T47D (cell line): ENCODE measurements around the gene ULBP1.
"Not testable (repeated sequence)": the region's sequence is repeated elsewhere in the genome, so short reads cannot be mapped to it uniquely, and the experiment has no call there.

Experiments used
- DNase-seq, 2 experiments: peaks; one replicate each; pipeline versions ENCODE4 v3.0.0 to v3.0.0-alpha.2; 2011 to 2012; ENCODE audit warnings: low read depth in 1 of 2, low spot score in 1 of 2
- JUND ChIP-seq: IDR thresholded peaks from 2 replicates; pipeline ENCODE4 v1.6.1; 2012; ENCODE audit warnings: low read depth
- in situ Hi-C: cut with HindIII; loops from 2 replicates; pipeline ENCODE4 v1.10.0; 2016; ENCODE audit warnings: low sequenced_read_pairs, low pct_unique_long_range_greater_than_20kb

ULBP1 gene

GRCh38 chr6:149936743-149937142 is 27.0 kb upstream of the ULBP1 start:
- in situ Hi-C loops = no loop called here
- DNase-seq = no peak
- no peak for TF ChIP-seq JUND

DNA sequence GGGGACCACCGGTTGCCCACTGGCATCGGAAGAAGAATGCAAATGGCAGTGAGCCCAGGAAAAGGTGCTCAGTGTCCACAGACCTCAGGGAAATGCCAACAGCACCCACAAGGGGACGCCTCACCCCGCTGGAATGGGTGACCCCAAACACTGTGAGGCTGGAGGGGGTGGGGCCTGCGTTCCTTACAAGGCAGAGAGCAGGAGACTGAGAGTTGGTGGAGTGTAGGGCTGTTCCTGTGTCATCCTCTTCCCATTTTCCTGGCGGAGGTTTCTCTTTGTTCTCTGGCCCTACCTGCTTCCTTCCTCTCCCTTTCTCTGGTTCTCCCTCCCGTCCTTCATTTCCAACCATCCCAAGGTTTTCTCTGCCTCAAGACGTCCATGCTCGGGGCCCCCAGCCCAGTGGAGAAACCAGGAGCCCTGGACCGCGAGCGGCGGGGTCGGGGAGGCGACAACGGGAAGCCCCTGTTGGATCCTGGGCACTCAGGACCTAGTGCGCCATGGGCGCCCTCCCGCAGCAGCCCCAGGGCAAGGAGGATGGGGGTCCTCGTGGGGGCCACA is 25.7 kb upstream of the ULBP1 start:
- DNase-seq, in situ Hi-C loops: not testable (repeated sequence)

GRCh38 chr6:149938571-149939355 is 25.0 kb upstream of the ULBP1 start:
- DNase-seq = no peak
- in situ Hi-C loops = no loop called here
- TF ChIP-seq JUND = no peak

- in situ Hi-C loops = no loop called here
- DNase-seq = no peak
- TF ChIP-seq JUND = no peak
These were observed 24.4 kb upstream of the ULBP1 start for GRCh38 chr6:149939356-149939648.

DNA sequence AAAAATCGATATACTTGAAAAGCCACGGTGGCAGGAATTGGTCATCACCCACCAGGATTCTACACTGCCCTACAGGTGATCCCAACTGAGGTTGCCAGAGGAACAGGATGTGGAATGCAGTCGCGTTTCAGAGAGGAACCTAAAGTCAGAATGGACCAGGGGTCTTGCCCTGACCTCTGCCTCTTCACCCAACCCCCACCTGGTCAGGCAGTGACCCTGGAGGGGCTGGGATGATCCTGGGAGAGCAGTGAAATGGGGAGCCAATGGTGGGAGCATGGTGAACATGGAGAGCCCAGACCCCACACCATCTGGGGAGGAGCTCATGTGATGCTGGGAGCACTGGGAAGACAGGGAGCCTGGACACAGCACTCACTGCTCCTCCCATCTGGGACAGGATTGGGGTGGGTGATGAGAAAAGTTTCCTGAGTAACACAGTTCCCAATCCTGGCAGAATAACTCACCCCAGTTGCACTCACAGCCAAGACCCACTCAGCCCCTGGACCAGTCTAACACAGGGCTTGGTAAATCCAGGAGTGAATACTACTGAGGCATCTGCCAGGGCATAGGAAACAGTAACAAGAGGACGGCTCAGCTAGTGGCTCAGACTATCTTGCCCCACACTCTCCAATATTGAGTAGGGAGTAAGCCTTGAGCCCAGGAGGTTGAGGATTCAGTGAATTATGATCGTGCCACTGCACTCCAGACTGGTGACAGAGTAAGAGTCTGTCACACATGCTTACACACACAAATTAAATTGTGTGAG is 23.7 kb upstream of the ULBP1 start:
- no peak for DNase-seq
- in situ Hi-C loops = no loop called here
- no peak for TF ChIP-seq JUND

DNA sequence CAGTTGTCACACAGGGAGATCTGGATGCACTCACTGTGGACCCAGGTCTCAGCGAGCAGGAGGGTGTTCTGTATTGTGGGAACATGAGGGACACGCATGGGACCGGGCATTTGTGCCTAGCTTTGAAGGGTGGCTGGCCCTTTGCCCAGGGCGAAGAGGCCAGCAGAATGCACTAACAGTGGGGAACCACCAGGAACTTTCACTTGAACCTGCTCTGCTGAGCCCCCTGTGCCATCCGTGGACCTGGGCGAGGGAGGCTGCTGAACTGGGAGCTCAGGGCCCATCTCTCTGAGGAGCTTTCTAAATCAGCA is 23.1 kb upstream of the ULBP1 start:
- in situ Hi-C loops = no loop called here
- no peak for TF ChIP-seq JUND
- DNase-seq = no peak

- DNase-seq = peak; percentile 80 to 87
- in situ Hi-C loops = no loop called here
- no peak for TF ChIP-seq JUND
These were observed 21.9 kb upstream of the ULBP1 start, which contains the start of gene ULBP2 for GRCh38 chr6:149941583-149942460. TSS of gene ULBP2 (plus strand) at chr6:149942014. CDS start at chr6:149942073, 59 bp downstream.

DNA sequence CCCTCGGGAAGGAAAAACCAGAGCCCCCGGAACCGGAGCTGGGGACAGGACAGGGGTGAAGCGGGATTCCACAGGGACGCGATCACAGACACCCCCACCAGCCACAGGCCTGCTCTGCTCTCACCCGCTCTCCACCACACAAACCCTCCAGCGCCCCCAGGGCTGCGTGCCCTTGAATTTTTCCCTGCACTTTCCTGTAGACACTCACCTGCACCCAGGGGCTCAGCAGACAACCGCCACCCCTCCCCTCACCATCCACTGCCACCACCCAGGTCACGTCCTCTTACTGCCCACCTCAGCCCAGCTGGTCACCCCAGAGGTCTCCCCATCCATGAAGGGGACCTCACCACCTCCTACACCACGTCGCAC is 21.3 kb upstream of the ULBP1 start:
- TF ChIP-seq JUND = no peak
- no peak for DNase-seq
- in situ Hi-C loops = no loop called here

GRCh38 chr6:149943321-149943720 is 20.4 kb upstream of the ULBP1 start:
- in situ Hi-C loops = not testable (repeated sequence)

DNA sequence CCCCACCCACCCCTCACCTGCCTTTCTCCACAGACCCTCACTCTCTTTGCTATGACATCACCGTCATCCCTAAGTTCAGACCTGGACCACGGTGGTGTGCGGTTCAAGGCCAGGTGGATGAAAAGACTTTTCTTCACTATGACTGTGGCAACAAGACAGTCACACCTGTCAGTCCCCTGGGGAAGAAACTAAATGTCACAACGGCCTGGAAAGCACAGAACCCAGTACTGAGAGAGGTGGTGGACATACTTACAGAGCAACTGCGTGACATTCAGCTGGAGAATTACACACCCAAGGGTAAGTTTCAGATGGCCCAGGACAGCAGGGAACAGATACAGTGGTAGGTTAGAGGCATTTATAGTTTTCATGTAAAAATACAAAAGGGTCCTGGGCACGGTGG is 18.5 kb upstream of the ULBP1 start:
- in situ Hi-C loops, DNase-seq: not testable (repeated sequence)

More at GRCh38 chr6:149943321-149943720, 20.4 kb upstream of the ULBP1 start:
- DNase-seq = not testable (repeated sequence)

GRCh38 chr6:149946631-149947030 is 17.1 kb upstream of the ULBP1 start:
- in situ Hi-C loops, DNase-seq: not testable (repeated sequence)

DNA sequence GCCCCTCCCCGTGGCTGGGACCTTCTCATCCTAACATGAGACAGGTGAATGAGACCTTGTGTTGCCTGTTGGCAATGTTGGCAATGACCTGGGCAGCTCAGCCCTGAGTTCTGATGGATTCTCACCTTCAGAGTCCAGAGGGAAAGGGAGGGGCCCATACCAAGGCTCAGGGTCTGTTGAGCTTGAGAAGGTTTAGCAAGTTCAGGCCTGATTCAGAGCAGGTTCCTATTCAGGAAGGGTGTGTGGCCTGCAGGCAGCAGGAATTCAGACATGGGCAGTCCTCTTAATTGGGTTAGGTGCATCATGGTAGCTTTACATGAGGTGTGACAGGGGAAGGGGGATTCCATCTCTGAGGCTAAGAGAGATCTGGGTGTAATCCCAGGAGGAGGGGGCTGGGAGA is 16.2 kb upstream of the ULBP1 start:
- in situ Hi-C loops, DNase-seq: not testable (repeated sequence)

GRCh38 chr6:149948011-149948410 is 15.7 kb upstream of the ULBP1 start:
- in situ Hi-C loops = no loop called here
- DNase-seq = no peak
- no peak for TF ChIP-seq JUND
